HG02798 (cell line): ENCODE measurements around the gene SEPTIN8.

Experiments
- ATAC-seq: cut with Tn5 transposase; IDR thresholded peaks from one replicate; pipeline ENCODE4 v1.9.1; 2021; ENCODE audit warnings: mild to moderate bottlenecking; ENCODE audit not compliant: unreplicated experiment, poor library complexity

Gene SEPTIN8

DNA sequence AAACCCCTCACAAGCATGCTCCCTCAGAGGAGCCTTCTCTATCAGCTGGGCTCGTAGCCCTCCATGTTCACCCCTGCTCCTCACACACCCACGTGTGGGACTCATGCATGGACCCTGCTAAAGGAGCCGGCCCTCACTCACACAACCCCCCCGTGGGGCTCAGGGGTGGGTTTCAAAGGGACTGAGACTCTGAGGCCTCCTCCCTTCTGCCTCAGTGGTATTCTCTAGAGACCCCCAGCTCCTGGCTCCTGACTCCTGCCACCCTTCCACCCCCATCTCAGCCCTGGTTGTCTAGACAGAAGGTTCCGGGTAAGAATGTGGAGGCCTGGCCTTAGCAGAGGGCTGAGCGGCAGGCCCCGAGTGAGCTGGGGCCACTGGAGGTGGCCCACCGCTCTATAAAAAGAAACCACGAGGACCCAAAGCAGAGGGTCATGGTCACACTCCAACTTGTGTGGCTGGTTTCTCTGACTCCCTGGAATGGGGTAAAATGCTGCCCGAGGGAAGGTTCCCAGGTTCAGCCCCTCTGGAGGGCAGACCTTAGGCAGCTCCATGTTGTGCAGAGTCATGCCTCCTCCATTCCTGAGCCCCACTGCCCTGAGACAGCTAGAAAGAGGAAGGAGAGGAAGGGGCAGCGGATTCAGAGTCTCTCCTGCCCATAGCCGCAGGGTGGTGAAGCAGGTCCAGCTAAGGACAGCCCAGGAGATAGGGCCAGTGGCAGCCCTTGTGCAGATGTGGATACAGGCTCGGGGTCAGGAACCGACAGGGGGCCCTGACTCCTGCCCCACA lies 10.8 kb downstream of the SEPTIN8 start:
- no peak for ATAC-seq

- no peak for ATAC-seq
Observed at GRCh38 chr5:132765311-132766019, 11.6 kb downstream of the SEPTIN8 start.

DNA sequence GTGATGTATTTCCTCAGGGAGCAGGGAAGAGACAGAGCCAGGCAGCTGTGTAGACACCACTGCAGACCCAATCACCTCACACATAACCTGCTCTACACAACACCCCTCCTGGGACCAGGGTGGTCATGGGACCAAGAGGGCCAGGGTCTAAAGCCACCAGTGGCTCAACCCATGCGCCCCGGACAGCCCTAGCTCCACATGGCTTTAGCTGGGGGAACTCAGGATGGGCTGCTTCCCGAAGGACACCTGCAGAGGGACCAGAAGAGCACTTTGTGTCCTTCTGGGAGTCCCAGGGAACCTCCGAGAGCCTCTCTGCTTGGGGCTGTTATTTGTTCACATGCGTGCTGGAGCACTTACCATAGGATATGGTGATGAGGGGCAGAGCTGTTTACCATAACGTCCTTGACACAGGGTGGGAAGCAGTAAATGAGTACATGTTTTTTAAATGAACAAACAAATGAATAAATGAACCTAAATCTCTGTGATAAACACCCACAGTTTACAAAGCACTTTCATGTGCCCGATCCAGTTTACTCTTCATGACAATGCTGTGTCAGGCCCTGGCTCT lies 12.3 kb downstream of the SEPTIN8 start:
- ATAC-seq = no peak

DNA sequence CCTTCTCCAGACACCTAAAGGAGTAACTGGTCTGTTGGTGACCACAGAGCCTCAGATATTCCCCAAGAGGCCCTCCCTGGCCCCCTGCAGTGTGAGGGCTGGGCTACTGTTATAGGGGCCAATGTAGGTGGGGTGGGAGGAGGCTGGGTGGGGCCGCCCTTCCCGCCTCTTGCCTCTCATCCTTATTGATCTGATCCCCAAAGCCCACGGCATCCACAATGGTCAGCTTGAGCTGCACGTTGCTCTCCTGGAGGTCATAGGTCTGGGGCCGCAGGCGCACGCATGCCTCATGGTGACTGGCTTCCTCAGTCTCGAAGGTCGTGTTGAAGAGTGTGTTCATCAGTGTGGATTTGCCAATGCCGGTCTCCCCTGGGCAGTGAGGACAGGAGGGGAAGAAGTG lies 13.0 kb downstream of the SEPTIN8 start:
- no peak for ATAC-seq

GRCh38 chr5:132763181-132764036 lies 13.6 kb downstream of the SEPTIN8 start:
- ATAC-seq = no peak

GRCh38 chr5:132762246-132763000 lies 14.6 kb downstream of the SEPTIN8 start:
- ATAC-seq = no peak

GRCh38 chr5:132761321-132762240 lies 15.5 kb downstream of the SEPTIN8 start:
- no peak for ATAC-seq

DNA sequence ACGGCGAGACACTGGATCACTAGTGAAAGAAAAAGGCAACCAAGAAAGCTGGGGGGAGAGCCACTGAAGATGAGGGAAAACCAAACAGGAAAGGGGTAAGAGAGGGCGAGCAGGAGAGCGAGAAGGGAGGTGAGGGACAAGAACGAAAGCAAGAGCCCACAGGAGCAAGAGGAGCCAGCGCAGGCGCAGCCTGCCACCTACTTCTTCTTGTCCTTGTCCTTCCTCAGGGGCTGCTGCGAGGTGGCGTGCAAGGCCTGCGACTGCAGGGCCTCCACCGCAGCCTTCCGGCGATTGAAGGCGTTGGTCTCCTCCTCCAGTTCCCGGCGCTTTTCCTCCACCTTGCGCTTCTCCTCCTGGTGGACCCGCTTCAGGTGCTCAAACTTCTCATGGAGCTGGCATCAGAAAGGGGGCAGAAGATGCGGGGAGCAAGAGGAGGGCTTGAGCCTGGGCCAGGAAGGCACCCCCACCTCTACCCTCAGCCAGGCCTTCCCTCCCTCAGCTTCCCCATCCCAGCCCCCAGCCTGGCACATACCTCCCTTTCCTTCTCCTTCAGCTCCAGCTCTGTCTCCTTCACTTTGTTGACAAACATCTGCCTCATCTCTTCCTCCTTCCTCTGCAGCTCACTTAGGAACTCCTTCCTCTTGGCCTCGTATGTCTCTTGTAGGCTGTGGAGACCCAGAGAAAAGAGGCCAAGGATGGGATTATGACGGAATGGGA lies 16.3 kb downstream of the SEPTIN8 start:
- no peak for ATAC-seq

DNA sequence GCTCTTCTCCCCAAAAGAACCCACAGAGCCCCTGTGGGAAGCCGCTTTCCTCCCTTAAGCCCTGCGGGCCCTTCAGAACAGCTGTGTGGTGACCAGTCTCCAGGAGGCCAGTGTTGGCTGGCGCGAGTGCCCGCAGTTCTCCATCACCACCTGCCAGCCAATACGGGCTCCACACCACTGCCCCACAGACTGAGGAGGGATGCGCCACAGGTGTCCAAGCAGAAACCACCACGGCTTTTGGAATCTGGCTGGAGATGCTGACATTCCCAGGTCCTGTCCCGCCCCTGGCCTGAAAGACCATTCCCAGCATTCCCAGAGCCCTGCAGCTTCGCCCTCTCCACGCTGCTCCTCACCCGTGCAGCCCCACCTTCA lies 17.0 kb downstream of the SEPTIN8 start:
- ATAC-seq = no peak

GRCh38 chr5:132759114-132760048 lies 17.7 kb downstream of the SEPTIN8 start:
- ATAC-seq = no peak

GRCh38 chr5:132758451-132758850 lies 18.6 kb downstream of the SEPTIN8 start:
- no peak for ATAC-seq

GRCh38 chr5:132756542-132756941 lies 20.5 kb downstream of the SEPTIN8 start:
- no peak for ATAC-seq

DNA sequence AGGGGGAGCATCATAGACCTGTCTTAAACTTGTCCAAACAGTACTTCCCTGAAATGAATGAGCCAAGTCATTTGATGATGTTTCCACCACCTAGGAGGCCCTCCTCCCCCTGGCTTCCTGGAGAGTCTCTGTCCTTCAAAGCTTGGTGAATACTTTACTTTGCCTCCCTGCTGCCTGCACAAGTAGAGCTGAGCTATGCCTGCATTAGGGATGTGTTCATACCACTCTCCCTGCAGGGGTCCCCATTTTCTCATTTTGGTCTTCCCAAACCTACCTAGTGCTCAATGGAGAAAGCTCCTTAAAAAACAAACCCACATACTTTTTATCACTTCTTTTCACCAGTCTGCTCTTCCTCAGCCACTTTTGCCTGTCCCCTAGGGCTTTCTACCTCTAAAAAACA lies 22.1 kb downstream of the SEPTIN8 start:
- no peak for ATAC-seq

- no peak for ATAC-seq
Observed at GRCh38 chr5:132754111-132754510, 22.9 kb downstream of the SEPTIN8 start.

DNA sequence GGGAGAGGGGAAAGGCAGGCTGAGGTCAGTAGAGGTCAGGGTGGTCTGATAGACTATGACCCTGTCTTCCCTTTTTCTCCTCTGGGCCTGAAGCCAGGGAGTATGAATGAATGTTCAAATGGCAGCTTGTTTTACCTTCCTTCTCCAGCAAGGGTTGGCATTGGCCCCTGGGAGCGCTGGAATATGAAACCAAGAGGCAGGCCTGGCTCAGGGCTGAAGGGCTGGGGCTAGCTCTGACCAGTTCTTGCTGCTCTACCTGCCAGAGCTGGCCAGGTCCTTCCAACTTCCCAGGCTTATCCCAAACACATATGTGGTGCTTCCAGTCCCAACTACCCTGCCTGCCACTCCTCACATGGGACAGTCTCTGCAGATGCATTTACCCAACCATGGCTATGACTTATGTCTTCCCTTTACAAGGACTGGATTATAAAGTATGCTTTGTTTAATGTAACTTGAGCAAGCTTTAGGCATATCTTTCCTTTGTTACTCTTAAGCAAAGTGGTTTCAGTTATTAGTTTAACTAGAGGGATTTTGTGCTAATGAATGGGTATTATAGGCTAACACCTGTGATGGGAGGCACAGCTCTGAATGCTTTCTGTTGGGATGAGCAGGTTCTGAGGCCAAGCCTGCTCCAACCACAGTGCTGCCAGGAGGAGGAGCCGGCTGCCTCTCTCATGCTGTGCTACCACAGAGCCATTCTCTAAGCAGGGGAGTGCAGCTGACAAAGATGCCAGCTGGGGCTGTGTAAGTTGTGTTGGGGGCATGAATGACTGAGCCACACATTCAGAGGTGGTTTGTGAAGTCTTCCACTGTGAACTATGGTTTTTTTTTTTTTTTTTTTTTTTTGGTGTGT lies 23.7 kb downstream of the SEPTIN8 start:
- ATAC-seq = no peak

DNA sequence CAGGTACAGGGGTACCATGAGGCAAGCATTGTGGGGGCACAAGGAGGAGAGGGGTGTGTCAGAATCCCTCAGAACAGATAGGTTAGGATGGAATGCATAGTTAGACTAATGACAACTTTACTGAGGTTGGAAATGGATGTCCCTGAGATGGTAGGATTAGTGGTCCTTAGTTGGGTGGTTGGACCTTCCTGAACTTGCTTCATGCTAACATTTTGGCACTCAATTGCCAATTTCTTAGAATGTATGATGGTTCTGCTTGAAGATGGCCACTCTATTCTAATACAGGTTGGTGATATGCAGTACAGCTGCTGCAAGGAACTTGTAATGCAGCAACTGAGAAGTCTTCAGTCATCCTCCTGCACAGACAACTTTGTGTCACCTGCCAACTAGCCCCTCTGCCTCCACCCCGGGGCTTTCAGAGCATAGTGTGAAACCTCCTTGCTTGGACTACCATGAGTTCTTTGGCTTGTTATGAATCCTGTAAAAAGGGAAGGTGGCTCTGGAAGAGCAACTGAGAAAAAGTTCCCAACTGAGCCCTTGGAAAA lies 24.4 kb downstream of the SEPTIN8 start:
- ATAC-seq = no peak
